Epithelial cell of proximal tubule (primary cell): ENCODE results near the gene LRRD1. TPM values are rescaled to one million over a fixed set of nuclear protein-coding genes. Genes with fewer than 3 reads are reported as not detected.

Source experiments
- DNase-seq: peaks from one replicate; pipeline ENCODE4 v3.0.0-alpha.2; 2011; ENCODE audit warnings: low read depth
- H3K4me3 ChIP-seq: 2 replicates; pipeline ENCODE4 v1.5.1; 2011; ENCODE audit warnings: low read depth, mild to moderate bottlenecking, low read length
- CTCF ChIP-seq: conservative IDR thresholded peaks from 2 replicates; pipeline ENCODE4 v1.5.1; 2012; ENCODE audit warnings: low read depth, mild to moderate bottlenecking, low read length
- total RNA-seq: library from RNA; depleted of rRNA; stranded (reverse); fragments of >200 nt; gene quantifications from 2 replicates; pipeline ENCODE4 v1.2.3, GENCODE V29; 2015

LRRD1 gene
- total RNA-seq, 1 donor from 2014 or later = not detected

- H3K4me3 ChIP-seq = peak overlapping the region; percentile 93
- TF ChIP-seq CTCF = no peak
- DNase-seq = no peak
Observed at GRCh38 chr7:92131764-92132330, 47.1 kb downstream of the LRRD1 start.

- no peak for TF ChIP-seq CTCF
- H3K4me3 ChIP-seq = no peak overlapping the region
- DNase-seq = no peak
Observed at GRCh38 chr7:92131093-92131492, 47.8 kb downstream of the LRRD1 start.

GRCh38 chr7:92121681-92122080, 57.3 kb downstream of the LRRD1 start:
- no peak for DNase-seq
- no peak overlapping the region for H3K4me3 ChIP-seq
- no peak for TF ChIP-seq CTCF

- TF ChIP-seq CTCF = no peak
- no peak for DNase-seq
- H3K4me3 ChIP-seq = no peak overlapping the region
Observed at GRCh38 chr7:92119213-92119759, 59.7 kb downstream of the LRRD1 start.

- no peak for DNase-seq
- no peak overlapping the region for H3K4me3 ChIP-seq
- no peak for TF ChIP-seq CTCF
Observed at GRCh38 chr7:92116949-92117348, 62.0 kb downstream of the LRRD1 start.

GRCh38 chr7:92115821-92116220, 63.1 kb downstream of the LRRD1 start:
- H3K4me3 ChIP-seq = no peak overlapping the region
- TF ChIP-seq CTCF = no peak
- no peak for DNase-seq

GRCh38 chr7:92110857-92111256, 68.1 kb downstream of the LRRD1 start:
- no peak for DNase-seq
- TF ChIP-seq CTCF = no peak

More at GRCh38 chr7:92110857-92111256, 68.1 kb downstream of the LRRD1 start:
- H3K4me3 ChIP-seq = no peak overlapping the region
